ENCODE measurements around the gene ZNF75A. TPM values are rescaled to one million over a fixed set of nuclear protein-coding genes. Genes with fewer than 3 reads are reported as not detected.
A peak's percentile ranks its signal among the peaks of the same experiment; 100 is the strongest.

Gene ZNF75A
- total RNA-seq, 4 donors from 2014 or later = 15.4 to 18.9 (median 16.9) TPM

DNA sequence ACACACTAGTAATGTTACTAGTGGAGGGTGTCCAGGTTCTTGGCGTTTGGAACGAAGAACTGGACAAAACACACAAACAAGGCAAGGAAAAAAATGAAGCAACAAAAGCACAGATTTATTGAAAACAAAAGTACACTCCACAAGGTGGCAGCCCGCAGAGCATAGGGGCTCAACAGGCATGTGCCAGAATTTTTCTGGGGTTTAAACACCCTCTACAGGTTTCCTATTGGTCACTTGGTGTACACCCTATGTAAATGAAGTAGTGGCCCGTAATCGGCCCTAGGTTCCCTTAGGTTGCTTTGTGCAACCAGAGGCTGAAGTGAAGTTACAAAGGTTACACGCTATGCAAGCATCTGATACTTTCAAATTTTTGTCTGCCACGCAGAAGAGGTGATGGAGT is 58.5 kb downstream of the ZNF75A start:
- H3K36me3 ChIP-seq = no peaks in the 10 kb centered on the region
- intact Hi-C loops (cut with DNase I) = no loop called here
- H3K27me3 ChIP-seq = peaks cover 0 to 17% (median 0%) of the 10 kb centered on the region in 4 donors
- no peak overlapping the region for H3K4me3 ChIP-seq
- TF ChIP-seq POLR2A (IDR thresholded peaks at IDR 0.05; ENCODE audit: low read depth) (no peak), POLR2AphosphoS5 (IDR thresholded peaks at IDR 0.05) (no peak), EP300 (IDR thresholded peaks at IDR 0.05) (no peak)
- TF ChIP-seq, protein P1, sequence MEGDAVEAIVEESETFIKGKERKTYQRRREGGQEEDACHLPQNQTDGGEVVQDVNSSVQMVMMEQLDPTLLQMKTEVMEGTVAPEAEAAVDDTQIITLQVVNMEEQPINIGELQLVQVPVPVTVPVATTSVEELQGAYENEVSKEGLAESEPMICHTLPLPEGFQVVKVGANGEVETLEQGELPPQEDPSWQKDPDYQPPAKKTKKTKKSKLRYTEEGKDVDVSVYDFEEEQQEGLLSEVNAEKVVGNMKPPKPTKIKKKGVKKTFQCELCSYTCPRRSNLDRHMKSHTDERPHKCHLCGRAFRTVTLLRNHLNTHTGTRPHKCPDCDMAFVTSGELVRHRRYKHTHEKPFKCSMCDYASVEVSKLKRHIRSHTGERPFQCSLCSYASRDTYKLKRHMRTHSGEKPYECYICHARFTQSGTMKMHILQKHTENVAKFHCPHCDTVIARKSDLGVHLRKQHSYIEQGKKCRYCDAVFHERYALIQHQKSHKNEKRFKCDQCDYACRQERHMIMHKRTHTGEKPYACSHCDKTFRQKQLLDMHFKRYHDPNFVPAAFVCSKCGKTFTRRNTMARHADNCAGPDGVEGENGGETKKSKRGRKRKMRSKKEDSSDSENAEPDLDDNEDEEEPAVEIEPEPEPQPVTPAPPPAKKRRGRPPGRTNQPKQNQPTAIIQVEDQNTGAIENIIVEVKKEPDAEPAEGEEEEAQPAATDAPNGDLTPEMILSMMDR (IDR thresholded peaks at IDR 0.05) = no peak
- H3K27ac ChIP-seq (replicated peaks in 1 of 4) = no peak overlapping the region
- peaks cover 0 to 9% (median 2%) of the 10 kb centered on the region in 4 donors for H3K4me1 ChIP-seq
- H3K9me3 ChIP-seq = peaks cover 0 to 23% (median 17%) of the 10 kb centered on the region in 4 donors
- WGBS = 92% methylated on average over 7 of the region's 7 CpGs
- DNase-seq (ENCODE audit: extremely low spot score) = no peak

DNA sequence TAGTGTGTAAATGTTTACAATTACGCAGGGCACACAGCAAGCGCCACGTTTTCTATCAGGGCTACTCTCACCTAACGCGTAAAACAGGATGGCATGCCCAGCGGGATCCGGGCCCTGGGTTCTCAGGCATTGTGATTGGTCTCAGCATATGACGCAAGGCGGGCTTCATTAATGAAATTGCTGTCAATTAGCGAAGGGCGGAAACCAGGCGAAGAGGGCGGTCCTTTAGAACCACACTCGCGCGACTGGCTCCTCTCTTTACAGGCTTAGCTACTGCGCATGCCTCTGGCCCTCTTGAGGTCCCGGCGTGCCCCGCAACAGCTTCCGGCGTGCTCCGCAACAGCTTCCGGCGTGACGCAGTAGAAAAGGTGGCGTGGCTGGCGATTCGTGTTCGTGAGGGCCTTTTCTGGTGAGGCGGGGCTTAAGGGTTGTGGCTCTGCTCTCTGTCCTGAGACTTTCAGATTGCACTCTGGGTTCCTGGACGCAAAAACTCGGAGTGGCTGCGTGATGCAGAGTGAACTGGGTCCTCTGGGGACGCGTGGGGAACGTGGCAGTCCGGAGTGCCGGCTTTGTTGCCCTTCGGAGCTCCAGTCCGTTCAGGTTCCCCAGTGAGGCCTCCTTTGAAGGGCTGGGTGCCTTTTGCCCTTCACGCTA is 59.6 kb downstream of the ZNF75A start:
- TF ChIP-seq EP300 (IDR thresholded peaks at IDR 0.05) (no peak), POLR2AphosphoS5 (IDR thresholded peaks at IDR 0.05) (peak; percentile 59 to 89)
- intact Hi-C loops (cut with DNase I) = no loop called here
- H3K9me3 ChIP-seq = peaks cover 0 to 23% (median 17%) of the 10 kb centered on the region in 4 donors
- peak overlapping the region; percentile 74 to 88 (median 78) for H3K27ac ChIP-seq (replicated peaks in 1 of 4)
- H3K4me1 ChIP-seq = peaks cover 0 to 9% (median 2%) of the 10 kb centered on the region in 4 donors
- peak; percentile 92 for DNase-seq (ENCODE audit: extremely low spot score)
- H3K4me3 ChIP-seq = peak overlapping the region; percentile 50 to 62 (median 56)
- 8% methylated on average over 30 of the region's 42 CpGs for WGBS
- no peaks in the 10 kb centered on the region for H3K36me3 ChIP-seq
- peaks cover 0 to 17% (median 0%) of the 10 kb centered on the region in 4 donors for H3K27me3 ChIP-seq

Other genes starting within 250 kb of the ZNF75A start
- 10 to 100 TPM; 13.7 to 40.8 (median 31.2) TPM for gene IL32, start 239.9 kb upstream of the ZNF75A start, total RNA-seq
- gene ZSCAN10, start 206.2 kb upstream of the ZNF75A start, total RNA-seq = not detected
- gene ZNF205, start 192.9 kb upstream of the ZNF75A start, total RNA-seq = 10 to 100 TPM; 10.6 to 25.0 (median 17.1) TPM
- 10 to 100 TPM in 3 of 4 donors, 1 to 10 TPM in 1; 8.4 to 18.3 (median 13.5) TPM for gene ZNF213, start 170.5 kb upstream of the ZNF75A start, total RNA-seq
- not detected for gene OR1F1, start 117.3 kb upstream of the ZNF75A start, total RNA-seq
- gene ZNF200, start 70.3 kb upstream of the ZNF75A start, total RNA-seq = 1 to 10 TPM; 5.8 to 8.2 (median 7.1) TPM
- gene MEFV, start 48.9 kb upstream of the ZNF75A start, total RNA-seq = 1 to 10 TPM; 1.2 to 4.0 (median 1.5) TPM
- 10 to 100 TPM; 31.1 to 54.3 (median 42.8) TPM for gene ZNF263, start 22.0 kb upstream of the ZNF75A start, total RNA-seq
- 1 to 10 TPM; 4.6 to 8.3 (median 7.6) TPM for gene TIGD7, start 67 bp upstream of the ZNF75A start, total RNA-seq
- not detected for gene OR2C1, start 50.4 kb downstream of the ZNF75A start, total RNA-seq
- gene ZSCAN32, start 95.5 kb downstream of the ZNF75A start, total RNA-seq = 10 to 100 TPM; 12.9 to 16.1 (median 15.2) TPM
- gene ZNF174, start 95.7 kb downstream of the ZNF75A start, total RNA-seq = 10 to 100 TPM in 3 of 4 donors, 1 to 10 TPM in 1; 8.9 to 23.2 (median 16.4) TPM
- 1 to 10 TPM; 1.5 to 2.2 (median 1.8) TPM for gene ZNF597, start 138.0 kb downstream of the ZNF75A start, total RNA-seq
- 10 to 100 TPM; 28.0 to 59.8 (median 47.8) TPM for gene NAA60, start 138.2 kb downstream of the ZNF75A start, total RNA-seq
- not detected for gene C16orf90, start 190.0 kb downstream of the ZNF75A start, total RNA-seq
- 10 to 100 TPM; 25.0 to 31.5 (median 26.9) TPM for gene CLUAP1, start 195.5 kb downstream of the ZNF75A start, total RNA-seq

All from esophagus muscularis mucosa (tissue), 4 donors.